Thyroid gland (tissue), 4 donors: ENCODE data around the gene LSM11.

Experiments used
- CTCF ChIP-seq, 6 experiments: fragments of 200-600 bp in 3 of 6; fragments of 450-650 bp in 3 of 6; sonication (generic) in 3 of 6; IDR thresholded peaks; one replicate each; pipeline ENCODE4 v1.5.1; 2016 to 2019; ENCODE audit warnings: antibody characterized with exemption in 6 of 6, mild to moderate bottlenecking in 2 of 6, inconsistent platforms in 1 of 6, moderate library complexity in 1 of 6
- POLR2A ChIP-seq, 2 donors: fragments of 450-650 bp; IDR thresholded peaks; one replicate each; pipeline ENCODE4 v1.6.1; 2017; ENCODE audit warnings: antibody characterized with exemption in 2 of 2, mild to moderate bottlenecking in 2 of 2, moderate library complexity in 1 of 2

GRCh38 chr5:157747173-157747740 is 3.7 kb downstream of the LSM11 start:
- TF ChIP-seq CTCF (IDR thresholded peaks at IDR 0.05) = no peak
- TF ChIP-seq POLR2A (IDR thresholded peaks at IDR 0.05) = no peak
